Activated T-helper 17 cell treated with anti-CD3 and anti-CD28 coated beads, Interleukin-2, amount 50 U/mL, for 72 hours (primary cell): Measurements from ENCODE around the gene TMEM43. TPM values are rescaled to one million over a fixed set of nuclear protein-coding genes. Genes with fewer than 3 reads are reported as not detected.

Source experiments
- ATAC-seq: fragments of 150-1000 bp; cut with Tn5 transposase; replicated peaks from 2 replicates; pipeline ENCODE4 v1.10.0; 2021; ENCODE audit warnings: mild to moderate bottlenecking, moderate library complexity
- H3K27ac Mint-ChIP-seq: one replicate; pipeline ENCODE4 v1.8.0; 2022; ENCODE audit warnings: mixed read lengths
- H3K27me3 Mint-ChIP-seq: one replicate; pipeline ENCODE4 v1.8.0; 2022; ENCODE audit warnings: mixed read lengths
- H3K36me3 Mint-ChIP-seq: one replicate; pipeline ENCODE4 v1.8.0; 2022; ENCODE audit warnings: low read depth, mild to moderate bottlenecking, mixed read lengths
- H3K4me1 Mint-ChIP-seq: one replicate; pipeline ENCODE4 v1.8.0; 2022; ENCODE audit warnings: mixed read lengths
- H3K4me3 Mint-ChIP-seq: one replicate; pipeline ENCODE4 v1.8.0; 2022; ENCODE audit warnings: mild to moderate bottlenecking, mixed read lengths
- H3K9me3 Mint-ChIP-seq: one replicate; pipeline ENCODE4 v1.8.0; 2022; ENCODE audit warnings: mixed read lengths
- total RNA-seq, 2 donors: library from RNA; stranded (reverse); gene quantifications; one replicate each; pipeline ENCODE4 v1.2.3, GENCODE V29; 2022

Gene TMEM43
- total RNA-seq, 2 donors from 2014 or later: 42.1 to 44.5 TPM

DNA sequence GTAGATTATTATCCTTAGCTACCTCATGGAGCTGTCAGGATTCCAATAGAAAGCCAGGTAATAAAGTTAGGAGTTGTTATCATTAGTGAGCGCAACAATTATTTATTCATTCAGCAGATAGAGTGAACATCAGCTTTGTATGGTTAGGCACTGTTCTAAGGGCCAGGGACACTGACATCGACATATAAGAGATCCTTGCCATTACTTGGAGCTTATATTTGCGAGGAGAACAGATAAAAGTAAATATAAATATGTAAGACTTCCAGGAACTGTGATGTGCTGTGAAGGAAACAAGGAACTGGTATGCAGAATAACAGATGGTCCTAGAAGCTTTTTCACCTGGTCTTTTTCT, 54.2 kb downstream of the TMEM43 start:
- peaks cover 40% of the 10 kb centered on the region for H3K4me1 Mint-ChIP-seq

DNA sequence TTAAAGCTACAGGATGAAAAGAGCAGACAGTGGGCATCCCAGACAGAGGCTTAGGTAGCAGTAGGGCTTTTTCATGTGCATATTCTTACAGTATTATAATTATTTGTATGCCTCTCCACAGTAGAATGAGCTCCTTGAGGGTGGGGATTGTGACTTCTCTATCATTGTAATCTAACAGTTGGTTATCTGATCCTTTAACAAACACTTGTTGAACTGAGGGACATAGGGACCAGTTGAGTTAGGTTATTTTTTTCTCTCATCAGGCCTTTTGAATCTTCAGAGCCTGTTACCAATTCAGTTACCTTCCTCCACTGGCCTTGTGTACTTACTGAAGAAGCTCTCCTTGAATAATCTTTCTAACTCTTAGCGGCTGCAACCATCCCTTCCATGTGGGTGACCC, 54.9 kb downstream of the TMEM43 start:
- Mint-ChIP-seq H3K27me3 (no peaks in the 10 kb centered on the region), H3K4me1 (peaks cover 39% of the 10 kb centered on the region), H3K4me3 (peak overlapping the region; percentile 94), H3K9me3 (no peaks in the 10 kb centered on the region), H3K27ac (peak overlapping the region; percentile 91), H3K36me3 (peaks cover 52% of the 10 kb centered on the region)
- no peak for ATAC-seq

More for the DNA sequence above, 54.2 kb downstream of the TMEM43 start:
- Mint-ChIP-seq H3K9me3 (no peaks in the 10 kb centered on the region), H3K36me3 (peaks cover 46% of the 10 kb centered on the region), H3K27ac (peak overlapping the region; percentile 91), H3K4me3 (peak overlapping the region; percentile 94), H3K27me3 (no peaks in the 10 kb centered on the region)
- ATAC-seq: no peak

- H3K4me1 Mint-ChIP-seq: peaks cover 28% of the 10 kb centered on the region
These were observed 56.4 kb downstream of the TMEM43 start for GRCh38 chr3:14181253-14181652.

DNA sequence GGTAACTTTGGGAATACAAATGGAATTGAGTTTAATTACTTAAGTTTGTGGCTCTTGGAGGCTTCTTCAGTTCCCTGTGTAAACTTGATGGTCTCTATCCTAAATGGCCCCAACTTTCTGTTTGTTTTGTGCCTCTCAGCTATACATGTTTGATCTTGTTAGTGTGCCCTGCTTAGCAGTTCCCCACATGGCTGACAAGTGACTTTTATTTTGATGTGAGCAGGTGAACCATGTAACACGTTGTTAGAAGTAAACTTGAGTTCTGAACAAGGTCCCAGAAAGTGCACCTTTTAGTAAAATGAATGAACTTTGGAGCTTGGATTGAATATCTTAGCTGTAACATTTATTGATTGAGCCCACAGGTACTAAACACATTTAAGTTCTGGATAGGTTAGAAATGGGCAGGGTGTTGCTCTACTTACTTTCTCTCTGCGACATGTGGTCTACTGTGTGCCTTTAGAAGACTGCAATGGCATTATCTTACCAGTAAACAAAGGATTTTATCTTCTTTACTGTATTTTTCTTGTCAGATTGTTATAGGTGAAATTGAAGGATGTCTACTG, 58.2 kb downstream of the TMEM43 start:
- Mint-ChIP-seq H3K4me1 (peaks cover 22% of the 10 kb centered on the region), H3K4me3 (no peak overlapping the region), H3K27me3 (no peaks in the 10 kb centered on the region), H3K27ac (no peak overlapping the region), H3K36me3 (peaks cover 80% of the 10 kb centered on the region), H3K9me3 (no peaks in the 10 kb centered on the region)
- ATAC-seq: no peak

More at GRCh38 chr3:14181253-14181652, 56.4 kb downstream of the TMEM43 start:
- H3K27me3 Mint-ChIP-seq: no peaks in the 10 kb centered on the region
- H3K36me3 Mint-ChIP-seq: peaks cover 66% of the 10 kb centered on the region
- H3K4me3 Mint-ChIP-seq: no peak overlapping the region
- no peak overlapping the region for H3K27ac Mint-ChIP-seq
- no peaks in the 10 kb centered on the region for H3K9me3 Mint-ChIP-seq
- ATAC-seq: no peak

- Mint-ChIP-seq H3K27ac (no peak overlapping the region), H3K27me3 (no peaks in the 10 kb centered on the region), H3K4me3 (no peak overlapping the region), H3K4me1 (peaks cover 45% of the 10 kb centered on the region), H3K9me3 (no peaks in the 10 kb centered on the region), H3K36me3 (peaks cover 95% of the 10 kb centered on the region)
- no peak for ATAC-seq
These were observed 62.1 kb downstream of the TMEM43 start for GRCh38 chr3:14186854-14187458.

- Mint-ChIP-seq H3K36me3 (peaks cover 85% of the 10 kb centered on the region), H3K4me1 (peaks cover 50% of the 10 kb centered on the region), H3K4me3 (no peak overlapping the region), H3K27me3 (no peaks in the 10 kb centered on the region), H3K9me3 (no peaks in the 10 kb centered on the region), H3K27ac (no peak overlapping the region)
- peak; percentile 43 for ATAC-seq
These were observed 63.3 kb downstream of the TMEM43 start for GRCh38 chr3:14188041-14188754.

Other genes with a start within 250 kb of the TMEM43 start
- gene WNT7A, start 245.0 kb upstream of the TMEM43 start, total RNA-seq: under 1 TPM; 0.11 to 0.29 TPM
- gene CHCHD4, start 182 bp upstream of the TMEM43 start, total RNA-seq: 10 to 100 TPM; 11.6 to 27.6 TPM
- 10 to 100 TPM; 31.9 to 39.7 TPM for gene XPC, start 53.5 kb downstream of the TMEM43 start, total RNA-seq
- 10 to 100 TPM; 15.6 to 20.6 TPM for gene LSM3, start 53.8 kb downstream of the TMEM43 start, total RNA-seq